PC-3 (cell line): ENCODE data around the gene CPZ. TPM values are rescaled to one million over a fixed set of nuclear protein-coding genes. Genes with fewer than 3 reads are reported as not detected.

Source experiments
- ATAC-seq: fragments of 200-7000 bp; cut with Tn5 transposase; 2 replicates; pipeline ENCODE4 v1.9.1; 2020; ENCODE audit warnings: mild to moderate bottlenecking, moderate library complexity
- BruUV-seq: library from RNA; stranded (reverse); fragments of 400-500 nt; replicated peaks from 2 replicates; lab custom pipeline; 2021; lab: Mats Ljungman, UMichigan
- CTCF ChIA-PET: fragments of 300-600 bp; sonication (Branson Sonifier 250); formaldehyde crosslinking; loops from one replicate; lab custom pipeline; 2022; ENCODE audit warnings: antibody characterized with exemption; lab: Charles Lee
- POLR2A ChIA-PET: fragments of 300-600 bp; sonication (Branson Sonifier 250); formaldehyde crosslinking; loops from one replicate; lab custom pipeline; 2022; ENCODE audit warnings: antibody characterized with exemption; ENCODE audit not compliant: unreplicated experiment; lab: Charles Lee
- DNase-seq: peaks from one replicate; pipeline ENCODE4 v3.0.0-alpha.2; 2015
- H2AFZ ChIP-seq: fragments of 300-600 bp; sonication (generic); 2 replicates; pipeline ENCODE4 v1.6.0; 2016; ENCODE audit warnings: antibody characterized with exemption, low read length
- H3F3A ChIP-seq: fragments of 300-600 bp; sonication (generic); one replicate; pipeline ENCODE4 v1.6.0; 2017; ENCODE audit warnings: antibody characterized with exemption, low read length, control low read depth, mild to moderate bottlenecking; ENCODE audit not compliant: unreplicated experiment
- H3K27ac ChIP-seq: fragments of 300-600 bp; sonication (generic); 2 replicates; pipeline ENCODE4 v1.5.1; 2016; ENCODE audit warnings: mild to moderate bottlenecking, low read length
- H3K27me3 ChIP-seq: fragments of 300-600 bp; sonication (generic); 2 replicates; pipeline ENCODE4 v1.6.1; 2016; ENCODE audit warnings: low read length, mixed read lengths
- H3K36me3 ChIP-seq: fragments of 300-600 bp; sonication (generic); 2 replicates; pipeline ENCODE4 v1.6.1; 2016; ENCODE audit warnings: low read depth, mixed run types, low read length, mixed read lengths
- H3K4me1 ChIP-seq: fragments of 300-600 bp; sonication (generic); 2 replicates; pipeline ENCODE4 v1.5.1; 2016; ENCODE audit warnings: low read length; ENCODE audit not compliant: insufficient read depth
- H3K4me2 ChIP-seq: fragments of 300-600 bp; sonication (generic); 2 replicates; pipeline ENCODE4 v1.6.0; 2016; ENCODE audit warnings: low read length
- H3K4me3 ChIP-seq: fragments of 300-600 bp; sonication (generic); 2 replicates; pipeline ENCODE4 v1.5.1; 2016; ENCODE audit warnings: mild to moderate bottlenecking, low read length, mixed read lengths
- H3K79me2 ChIP-seq: fragments of 300-600 bp; sonication (generic); 2 replicates; pipeline ENCODE4 v1.6.1; 2017; ENCODE audit warnings: low read length, mixed read lengths
- H3K9ac ChIP-seq: fragments of 300-600 bp; sonication (generic); 2 replicates; pipeline ENCODE4 v1.6.0; 2016; ENCODE audit warnings: mild to moderate bottlenecking, low read length
- H3K9me2 ChIP-seq: fragments of 300-600 bp; sonication (generic); replicated peaks from 2 replicates; pipeline ENCODE4 v1.6.1; 2016; ENCODE audit warnings: mixed run types, low read length, mixed read lengths
- H3K9me3 ChIP-seq: fragments of 300-600 bp; sonication (generic); 2 replicates; pipeline ENCODE4 v1.6.1; 2016; ENCODE audit warnings: low read length, mixed read lengths
- H4K20me1 ChIP-seq: fragments of 300-600 bp; sonication (generic); 2 replicates; pipeline ENCODE4 v1.6.1; 2016; ENCODE audit warnings: low read length, mixed read lengths
- CTCF ChIP-seq: fragments of 300-600 bp; sonication (generic); conservative IDR thresholded peaks from 2 replicates; pipeline ENCODE4 v1.5.1; 2017; ENCODE audit warnings: antibody characterized with exemption, low read depth, mild to moderate bottlenecking, low read length
- EZH2 ChIP-seq: fragments of 300-600 bp; sonication (generic); IDR thresholded peaks from one replicate; pipeline ENCODE4 v1.6.1; 2017; ENCODE audit warnings: antibody characterized with exemption, mild to moderate bottlenecking, low read length; ENCODE audit not compliant: unreplicated experiment
- EZH2phosphoT487 ChIP-seq: fragments of 300-600 bp; sonication (generic); IDR thresholded peaks from 2 replicates; pipeline ENCODE4 v1.6.1; 2018; ENCODE audit warnings: mild to moderate bottlenecking, antibody characterized with exemption, low read length, borderline replicate concordance
- intact Hi-C: fragments of 100-400 bp; cut with micrococcal nuclease; formaldehyde crosslinking; loops from 2 replicates; pipeline ENCODE4 v1.9.0; 2023
- total RNA-seq: library from RNA; depleted of rRNA; stranded (reverse); fragments of >200 nt; gene quantifications from 2 replicates; pipeline ENCODE4 v1.2.3, GENCODE V29; 2014

The CPZ gene
- total RNA-seq, 1 experiment from 2014 or later, result 27.9 TPM

DNA sequence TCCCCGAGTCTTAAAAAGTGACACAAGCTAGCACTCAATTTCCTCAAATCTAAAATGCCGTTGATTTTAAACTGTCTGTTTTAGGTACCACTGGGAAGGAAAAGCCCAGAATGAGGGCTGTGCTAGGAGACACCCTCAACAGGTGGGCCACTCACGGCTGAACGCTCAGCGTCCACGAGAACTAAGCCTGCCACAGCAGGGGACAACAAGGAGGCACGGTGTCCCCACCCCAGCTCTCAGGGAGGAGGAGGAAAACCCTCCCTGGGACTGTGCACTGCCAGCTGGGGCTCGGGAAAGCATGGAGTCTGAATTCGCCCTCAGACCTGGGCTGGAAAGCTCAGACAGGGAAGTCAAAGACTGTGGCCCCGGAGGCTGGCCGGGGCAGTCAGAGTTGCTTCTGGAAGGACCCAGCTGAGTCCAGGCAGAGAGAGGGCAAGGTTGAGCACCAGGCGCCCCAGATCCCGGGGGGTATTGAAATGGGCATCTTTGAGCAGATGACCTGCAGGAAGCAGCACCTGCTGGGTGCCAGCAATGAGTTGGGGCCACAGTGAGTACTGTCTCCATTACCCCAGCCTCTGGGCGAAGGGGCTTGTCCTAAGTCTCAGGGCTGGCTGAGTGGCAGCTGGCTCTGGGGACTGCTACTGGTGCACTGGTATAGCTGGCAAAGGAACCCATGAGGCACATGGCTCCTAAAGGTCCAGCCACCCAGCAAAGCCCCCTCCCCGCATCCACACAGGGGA, 769 bp upstream of the CPZ start:
- no peaks in the 10 kb centered on the region for H4K20me1 ChIP-seq
- TF ChIP-seq CTCF, result no peak
- TF ChIP-seq EZH2phosphoT487, result no peak
- TF ChIP-seq EZH2, result no peak
- H3K27ac ChIP-seq, result no peak overlapping the region
- intact Hi-C loops, result loop anchor here (5.0 kb wide), 1 partner anchor 44 kb away; no protein-coding TSS in a partner anchor
- ATAC-seq, result no peak
- H3K9me2 ChIP-seq, result no peaks in the 10 kb centered on the region
- no peak overlapping the region for H3K9ac ChIP-seq
- POLR2A ChIA-PET, result no interaction called here
- H3K4me1 ChIP-seq, result peaks cover 7% of the 10 kb centered on the region; the same call in 1 of the 2 replicates
- H3K4me3 ChIP-seq, result 0 out of 2 replicates have a peak overlapping the region, but pooled peaks have one; percentile 76
- peaks cover 21% of the 10 kb centered on the region; the same call in 1 of the 2 replicates for H3K79me2 ChIP-seq
- H3K4me2 ChIP-seq, result peak overlapping the region; percentile 86
- H3K27me3 ChIP-seq, result no peaks in the 10 kb centered on the region
- no peaks in the 10 kb centered on the region for H3K9me3 ChIP-seq
- no peak overlapping the region for H2AFZ ChIP-seq
- no TSS peak for BruUV-seq
- no peaks in the 10 kb centered on the region for H3K36me3 ChIP-seq
- H3F3A ChIP-seq, result no peaks in the 10 kb centered on the region
- no peak for DNase-seq
- CTCF ChIA-PET, result no interaction called here

DNA sequence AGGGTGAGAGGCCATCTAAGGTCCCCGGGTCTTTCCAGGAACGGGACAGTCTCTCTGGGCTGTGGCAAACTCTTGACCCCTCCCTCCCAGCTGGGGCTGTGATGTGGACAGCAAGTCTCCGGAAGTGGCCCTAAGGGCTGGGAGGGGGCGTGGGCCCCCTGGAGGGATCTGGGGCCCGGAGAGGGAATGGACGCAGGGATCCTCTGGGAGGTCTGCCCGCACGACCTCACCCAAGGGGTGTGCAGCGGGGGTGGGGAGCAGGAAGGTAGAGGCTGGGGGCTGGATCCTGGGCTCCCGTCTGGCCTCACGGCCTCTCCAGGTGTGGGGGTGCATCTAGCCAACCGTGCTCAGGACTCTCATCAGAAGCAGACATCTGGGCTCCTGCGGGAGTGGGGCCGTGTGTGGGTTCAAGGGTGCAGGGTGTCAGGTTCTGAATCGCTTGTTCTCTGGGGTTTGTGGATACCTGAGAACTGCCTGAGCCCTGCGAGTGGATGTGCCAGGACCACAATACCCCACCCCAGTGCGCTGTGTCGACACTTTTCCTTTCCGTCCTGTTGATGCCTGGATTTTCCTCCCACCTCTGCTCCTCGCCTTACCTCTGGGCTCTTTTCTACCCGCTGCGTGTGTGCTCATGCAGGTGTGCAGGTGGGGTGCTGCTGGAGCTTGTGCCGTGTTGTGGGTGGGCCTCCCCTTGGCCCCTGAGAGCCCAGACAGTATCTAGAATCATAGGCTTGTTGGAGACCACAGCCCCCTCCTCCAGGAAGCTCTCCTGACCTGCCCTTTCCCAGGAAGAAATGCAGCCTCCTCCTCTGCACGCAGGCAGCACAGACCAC, 915 bp downstream of the CPZ start:
- H3K79me2 ChIP-seq, result peaks cover 21% of the 10 kb centered on the region; the same call in 1 of the 2 replicates
- TSS peak; percentile 37 for BruUV-seq
- intact Hi-C loops, result loop anchor here (1.0 to 5.0 kb wide), 2 partner anchors 46 to 125 kb away; no protein-coding TSS in a partner anchor
- H2AFZ ChIP-seq, result peak overlapping the region; percentile 70
- H3K9ac ChIP-seq, result peak overlapping the region; percentile 58
- peak overlapping the region; percentile 86 for H3K4me2 ChIP-seq
- H3K27ac ChIP-seq, result no peak overlapping the region
- peak overlapping the region; percentile 76 for H3K4me3 ChIP-seq
- H4K20me1 ChIP-seq, result no peaks in the 10 kb centered on the region
- POLR2A ChIA-PET, result no interaction called here
- H3F3A ChIP-seq, result no peaks in the 10 kb centered on the region
- H3K9me3 ChIP-seq, result no peaks in the 10 kb centered on the region
- peaks cover 7% of the 10 kb centered on the region; the same call in 1 of the 2 replicates for H3K4me1 ChIP-seq
- CTCF ChIA-PET, result no interaction called here
- H3K9me2 ChIP-seq, result no peaks in the 10 kb centered on the region
- no peaks in the 10 kb centered on the region for H3K27me3 ChIP-seq
- TF ChIP-seq CTCF (no peak), EZH2phosphoT487 (no peak), EZH2 (no peak)
- ATAC-seq (peak; percentile 16), DNase-seq (no peak)
- no peaks in the 10 kb centered on the region for H3K36me3 ChIP-seq
